ENCODE measurements around the gene NFASC.

NFASC gene

DNA sequence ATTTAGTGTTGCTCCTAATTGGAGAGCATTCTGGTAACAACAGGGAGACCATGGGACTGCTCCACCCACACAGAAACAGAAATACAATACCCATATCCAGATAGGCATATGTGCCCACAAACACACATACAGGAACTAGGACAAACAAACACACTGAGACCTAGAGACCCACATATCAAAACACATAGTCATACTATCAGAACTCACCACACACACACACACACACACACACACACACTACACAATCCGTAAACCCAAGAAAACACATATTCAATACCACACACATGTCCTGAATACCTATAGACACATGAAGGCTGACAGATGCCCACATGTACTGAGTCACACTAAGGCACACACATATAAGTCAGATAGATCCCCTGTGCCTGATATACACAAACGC, 3.5 kb upstream of the NFASC start:
- no peak for DNase-seq (ENCODE audit: low read depth)
- no peak overlapping the region for H3K4me3 ChIP-seq (ENCODE audit: low read length)
- TF ChIP-seq, protein P1, sequence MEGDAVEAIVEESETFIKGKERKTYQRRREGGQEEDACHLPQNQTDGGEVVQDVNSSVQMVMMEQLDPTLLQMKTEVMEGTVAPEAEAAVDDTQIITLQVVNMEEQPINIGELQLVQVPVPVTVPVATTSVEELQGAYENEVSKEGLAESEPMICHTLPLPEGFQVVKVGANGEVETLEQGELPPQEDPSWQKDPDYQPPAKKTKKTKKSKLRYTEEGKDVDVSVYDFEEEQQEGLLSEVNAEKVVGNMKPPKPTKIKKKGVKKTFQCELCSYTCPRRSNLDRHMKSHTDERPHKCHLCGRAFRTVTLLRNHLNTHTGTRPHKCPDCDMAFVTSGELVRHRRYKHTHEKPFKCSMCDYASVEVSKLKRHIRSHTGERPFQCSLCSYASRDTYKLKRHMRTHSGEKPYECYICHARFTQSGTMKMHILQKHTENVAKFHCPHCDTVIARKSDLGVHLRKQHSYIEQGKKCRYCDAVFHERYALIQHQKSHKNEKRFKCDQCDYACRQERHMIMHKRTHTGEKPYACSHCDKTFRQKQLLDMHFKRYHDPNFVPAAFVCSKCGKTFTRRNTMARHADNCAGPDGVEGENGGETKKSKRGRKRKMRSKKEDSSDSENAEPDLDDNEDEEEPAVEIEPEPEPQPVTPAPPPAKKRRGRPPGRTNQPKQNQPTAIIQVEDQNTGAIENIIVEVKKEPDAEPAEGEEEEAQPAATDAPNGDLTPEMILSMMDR (conservative IDR thresholded peaks at IDR 0.05; ENCODE audit: low read length), result no peak

DNA sequence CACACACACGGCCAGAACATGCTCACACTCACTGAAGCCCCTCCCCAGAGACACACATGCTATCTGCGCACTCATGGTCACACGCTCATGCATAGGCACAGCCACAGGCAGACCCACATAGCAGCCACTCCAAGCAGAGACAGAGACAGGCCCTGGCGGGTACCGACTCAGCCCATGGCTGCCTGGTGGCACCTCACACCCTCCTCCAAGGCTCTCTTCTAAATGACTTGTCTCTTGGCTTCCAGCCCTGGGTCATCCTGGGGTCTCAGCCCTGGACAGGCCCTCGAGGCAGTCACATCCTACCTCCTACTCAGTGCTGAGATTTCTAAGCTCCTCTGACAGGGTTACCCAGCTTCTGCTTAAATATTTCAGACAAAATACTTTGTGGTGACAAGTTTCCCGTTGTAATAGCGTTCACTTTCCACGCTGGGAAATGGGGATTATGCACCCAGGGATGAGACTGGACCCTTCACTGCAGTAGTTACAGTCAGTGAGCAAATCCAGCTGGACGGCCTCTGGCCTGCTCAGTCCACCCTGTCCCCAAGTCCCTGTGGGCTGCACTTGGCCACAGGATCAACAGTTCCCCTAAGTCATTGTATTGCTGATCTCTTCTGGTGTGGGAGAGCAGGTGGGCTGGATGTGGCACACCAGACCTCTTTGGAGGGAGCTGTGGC, 2.9 kb upstream of the NFASC start:
- DNase-seq (ENCODE audit: low read depth), result no peak
- TF ChIP-seq, protein P1 (conservative IDR thresholded peaks at IDR 0.05; ENCODE audit: low read length), result no peak
- no peak overlapping the region for H3K4me3 ChIP-seq (ENCODE audit: low read length)

GRCh38 chr1:204868340-204868700, 2.3 kb upstream of the NFASC start:
- no peak overlapping the region for H3K4me3 ChIP-seq (ENCODE audit: low read length)
- DNase-seq (ENCODE audit: low read depth), result no peak
- TF ChIP-seq, protein P1 (conservative IDR thresholded peaks at IDR 0.05; ENCODE audit: low read length), result no peak

DNA sequence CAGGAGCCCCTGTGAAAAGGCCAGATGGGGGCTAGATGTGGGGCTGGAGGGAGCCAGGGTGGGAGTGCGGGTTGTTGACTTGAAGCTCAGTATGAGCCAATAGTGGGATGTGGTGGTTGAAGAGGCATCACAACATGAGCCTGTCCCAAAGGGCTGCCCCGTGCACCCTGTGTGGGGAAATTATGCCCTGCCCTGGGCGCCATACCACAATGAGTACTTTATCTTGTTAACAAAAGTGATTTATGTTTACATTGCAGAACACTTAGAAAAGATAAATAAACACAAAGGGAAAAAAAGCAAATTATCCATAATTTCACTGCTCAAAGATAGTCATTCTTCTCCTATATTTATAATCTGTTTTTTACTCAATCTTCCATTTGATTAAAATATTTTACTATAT, 1.6 kb upstream of the NFASC start:
- TF ChIP-seq, protein P1 (conservative IDR thresholded peaks at IDR 0.05; ENCODE audit: low read length), result no peak
- no peak for DNase-seq (ENCODE audit: low read depth)
- no peak overlapping the region for H3K4me3 ChIP-seq (ENCODE audit: low read length)

GRCh38 chr1:204871405-204872037, 859 bp downstream of the NFASC start:
- TF ChIP-seq, protein P1 (conservative IDR thresholded peaks at IDR 0.05; ENCODE audit: low read length), result no peak
- peak; percentile 46 for DNase-seq (ENCODE audit: low read depth)
- no peak overlapping the region for H3K4me3 ChIP-seq (ENCODE audit: low read length)

DNA sequence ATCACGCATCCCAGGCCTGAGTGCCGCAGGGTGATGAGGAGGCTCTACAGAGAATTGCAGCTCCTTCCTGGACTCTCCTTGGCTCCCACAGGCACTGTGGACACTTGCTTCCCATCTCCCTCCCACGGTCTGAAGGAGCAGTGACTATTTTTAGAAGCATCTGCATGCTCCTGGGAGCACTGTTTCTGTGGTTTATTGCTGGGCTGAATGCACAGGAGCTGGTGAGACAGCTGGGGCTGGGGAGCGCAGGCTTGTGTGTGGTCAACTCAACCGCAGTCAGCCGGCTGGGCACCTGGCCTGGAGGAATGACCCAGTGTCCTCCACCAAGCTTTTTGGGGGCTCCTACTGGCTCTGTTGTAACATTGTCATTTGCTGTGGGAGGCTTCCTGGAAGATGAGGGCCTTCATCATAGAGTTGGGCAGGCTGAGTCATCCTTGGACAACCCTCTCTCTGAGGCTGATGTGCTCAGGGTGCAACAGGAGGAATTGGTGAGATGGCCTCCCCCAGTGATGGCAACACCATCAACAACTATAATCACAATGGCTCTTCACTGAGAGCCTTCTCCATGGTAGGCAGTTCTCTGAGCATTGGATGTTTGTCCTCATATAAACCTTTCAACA, 1.7 kb downstream of the NFASC start:
- no peak overlapping the region for H3K4me3 ChIP-seq (ENCODE audit: low read length)
- TF ChIP-seq, protein P1 (conservative IDR thresholded peaks at IDR 0.05; ENCODE audit: low read length), result no peak

GRCh38 chr1:204873176-204873575, 2.5 kb downstream of the NFASC start:
- no peak for DNase-seq (ENCODE audit: low read depth)

More for the DNA sequence above, 1.7 kb downstream of the NFASC start:
- peak; percentile 79 for DNase-seq (ENCODE audit: low read depth)

More at GRCh38 chr1:204873176-204873575, 2.5 kb downstream of the NFASC start:
- H3K4me3 ChIP-seq (ENCODE audit: low read length), result no peak overlapping the region
- TF ChIP-seq, protein P1 (conservative IDR thresholded peaks at IDR 0.05; ENCODE audit: low read length), result no peak
